K562 (cell line): Measurements from ENCODE around the gene SPOUT1. TPM values are rescaled to one million over a fixed set of nuclear protein-coding genes. Genes with fewer than 3 reads are reported as not detected.

Experiments
- ATAC-seq: fragments of 200-7000 bp; cut with Tn5 transposase; 3 replicates; pipeline ENCODE4 v1.9.1; 2020; ENCODE audit warnings: moderate library complexity
- BruUV-seq: library from RNA; stranded (reverse); fragments of 400-500 nt; replicated peaks from 2 replicates; lab custom pipeline; 2021; lab: Mats Ljungman, UMichigan
- CTCF ChIA-PET: fragments of 300-600 bp; formaldehyde crosslinking; extraction: SDS; loops from one replicate; lab custom pipeline; 2021; ENCODE audit warnings: low intra/inter-chr PET ratio; lab: Yijun Ruan, JAX
- POLR2A ChIA-PET: fragments of 300-600, 350-650 bp; sonication (Branson Sonifier 250); formaldehyde crosslinking; extraction: SDS; loops from one replicate; lab custom pipeline; 2021; ENCODE audit warnings: antibody characterized with exemption, inconsistent platforms; lab: Yijun Ruan, JAX
- DNase-seq, 4 experiments: peaks; one replicate each; pipeline versions ENCODE4 v3.0.0 to v3.0.0-alpha.2; 2011 to 2018; ENCODE audit warnings: low spot score in 3 of 4, mixed read lengths in 3 of 4; ENCODE audit errors: extremely low read depth in 1 of 4
- FAIRE-seq: peaks from 2 replicates; lab custom pipeline; 2011; peaks lifted over from hg19 to GRCh38; lab: Jason Lieb, UNC
- H2AFZ ChIP-seq: 2 replicates; pipeline ENCODE4 v1.6.0; 2011; ENCODE audit warnings: low read depth, low read length, control low read depth, inconsistent platforms
- H3K27ac ChIP-seq: fragments of 200-600 bp; 3 replicates; pipeline ENCODE4 v1.8.0; 2011; ENCODE audit warnings: low read depth, mild to moderate bottlenecking, control low read depth, inconsistent platforms, low read length, moderate library complexity, mixed read lengths; ENCODE audit errors: extremely low read depth
- H3K27me3 ChIP-seq, 2 experiments: fragments of 300-600 bp in 1 of 2; 2 replicates in 1 of 2; 3 replicates in 1 of 2; pipeline versions ENCODE4 v1.6.0 to v1.8.0; 2011; ENCODE audit warnings: inconsistent platforms in 2 of 2, low read length in 2 of 2, mild to moderate bottlenecking in 1 of 2, mixed read lengths in 1 of 2, moderate library complexity in 1 of 2; ENCODE audit not compliant: control insufficient read depth in 2 of 2, insufficient read depth in 2 of 2
- H3K36me3 ChIP-seq: fragments of 300-600 bp; 3 replicates; pipeline ENCODE4 v1.8.0; 2011; ENCODE audit warnings: mild to moderate bottlenecking, low read length, inconsistent platforms; ENCODE audit not compliant: control insufficient read depth, insufficient read depth
- H3K4me1 ChIP-seq, 2 experiments: fragments of 200-600 bp in 1 of 2; replicated peaks in 1 of 2; 2 replicates in 1 of 2; 3 replicates in 1 of 2; pipeline versions ENCODE4 v1.5.1 to v1.8.0; 2011; ENCODE audit warnings: inconsistent platforms in 2 of 2, low read length in 2 of 2, mild to moderate bottlenecking in 1 of 2, mixed read lengths in 1 of 2, moderate library complexity in 1 of 2; ENCODE audit not compliant: control insufficient read depth in 2 of 2, insufficient read depth in 2 of 2
- H3K4me2 ChIP-seq: 2 replicates; pipeline ENCODE4 v1.6.1; 2011; ENCODE audit warnings: low read length, control low read depth, inconsistent platforms, mixed read lengths; ENCODE audit not compliant: insufficient read depth
- H3K4me3 ChIP-seq: fragments of 200-600 bp; sonication (generic), shearing (Covaris generic); 2 replicates; pipeline ENCODE4 v1.5.1; 2016; ENCODE audit warnings: control low read depth, inconsistent platforms
- H3K79me2 ChIP-seq: fragments of 200-600 bp; 3 replicates; pipeline ENCODE4 v1.8.0; 2011; ENCODE audit warnings: low read length, inconsistent platforms; ENCODE audit not compliant: control insufficient read depth, insufficient read depth
- H3K9ac ChIP-seq, 2 experiments: 2 replicates each; pipeline versions ENCODE4 v1.6.0 to v1.6.1; 2011; ENCODE audit warnings: low read depth in 2 of 2, low read length in 2 of 2, control low read depth in 1 of 2, inconsistent platforms in 1 of 2, mild to moderate bottlenecking in 1 of 2, mixed read lengths in 1 of 2; ENCODE audit not compliant: insufficient read depth in 1 of 2
- H3K9me1 ChIP-seq: one replicate; pipeline ENCODE4 v1.6.0; 2011; ENCODE audit warnings: inconsistent platforms, mild to moderate bottlenecking, low read length, moderate library complexity; ENCODE audit not compliant: control insufficient read depth, insufficient read depth
- H3K9me3 ChIP-seq: replicated peaks from 2 replicates; pipeline ENCODE4 v1.5.1; 2011; ENCODE audit warnings: low read depth, low read length, inconsistent platforms; ENCODE audit not compliant: control insufficient read depth, insufficient read depth
- H4K20me1 ChIP-seq: replicated peaks from 2 replicates; pipeline ENCODE4 v1.6.1; 2011; ENCODE audit warnings: low read length, inconsistent platforms, mixed read lengths; ENCODE audit not compliant: control insufficient read depth, insufficient read depth
- HDGF ChIP-seq: fragments of 450-650 bp; IDR thresholded peaks from 2 replicates; pipeline ENCODE4 v1.6.1; 2016
- HOXB6 ChIP-seq: fragments of 250-450 bp; sonication (Bioruptor Pico); IDR thresholded peaks from 2 replicates; pipeline ENCODE4 v1.5.1; 2022; ENCODE audit warnings: mild to moderate bottlenecking, borderline replicate concordance
- KAT2B ChIP-seq: IDR thresholded peaks from one replicate; pipeline ENCODE4 v1.6.1; 2012; ENCODE audit warnings: low read depth, mild to moderate bottlenecking, control low read depth, inconsistent platforms, low read length, moderate library complexity
- RHOXF2B ChIP-seq: fragments of 250-450 bp; sonication (Bioruptor Pico); conservative IDR thresholded peaks from 2 replicates; pipeline ENCODE4 v1.5.1; 2021
- SOX6 ChIP-seq: fragments of 450-650 bp; IDR thresholded peaks from 2 replicates; pipeline ENCODE4 v1.6.1; 2014; ENCODE audit warnings: mild to moderate bottlenecking
- TEAD1 ChIP-seq, 2 experiments: fragments of 450-650 bp in 1 of 2; sonication (generic) in 1 of 2; formaldehyde crosslinking; IDR thresholded peaks; 2 replicates each; pipeline versions ENCODE4 v1.4.0 to v1.8.0; 2020 to 2022; ENCODE audit warnings: mild to moderate bottlenecking in 2 of 2, missing genetic modification reagents in 1 of 2
- U2AF2 ChIP-seq: fragments of 200-400 bp; formaldehyde crosslinking; optimal IDR thresholded peaks from 2 replicates; pipeline ENCODE3; 2017; ENCODE audit warnings: low read depth, mild to moderate bottlenecking, low read length
- ZNF408 ChIP-seq: fragments of 250-450 bp; sonication (Bioruptor Pico); IDR thresholded peaks from 2 replicates; pipeline ENCODE4 v1.4.0; 2020; ENCODE audit warnings: low read depth, mild to moderate bottlenecking, moderate library complexity
- WGBS: fragments of 100-300 bp; shearing (Covaris generic); methylation state at CpG from one replicate; pipeline ENCODE4 v1.1.6; 2016; ENCODE audit warnings: low coverage, mixed read lengths; ENCODE audit not compliant: insufficient coverage; ENCODE audit errors: missing lambda C conversion rate; 5-methylcytosine and 5-hydroxymethylcytosine counted together
- in situ Hi-C: fragments of 300-500 bp; cut with MboI; formaldehyde crosslinking; loops from 4 replicates; pipeline ENCODE4 v1.15.0; 2018; ENCODE audit warnings: inconsistent platforms, mixed read lengths
- intact Hi-C: fragments of 100-400 bp; cut with micrococcal nuclease; formaldehyde crosslinking; loops from 2 replicates; pipeline ENCODE4 v1.14.2; 2022
- polyA plus RNA-seq, 8 experiments: library from polyadenylated mRNA; depleted of rRNA in 4 of 8; stranded (reverse) in 5 of 8; unstranded in 3 of 8; fragments of >200 nt; fragmentation: Nextera tagmentation in 2 of 8; fragmentation: Illumina TruSeq in 1 of 8; extraction: Ambion mirVana in 2 of 8; extraction: Trizol in 1 of 8; gene quantifications; 2 replicates each; pipeline versions ENCODE4 v1.2.1 to v1.2.3, GENCODE V29; 2011 to 2014; ENCODE audit warnings: inconsistent platforms in 1 of 8, missing spikeins in 1 of 8
- total RNA-seq, 7 experiments: library from RNA; depleted of rRNA in 6 of 7; stranded (reverse); fragments of >200 nt in 6 of 7; fragmentation: Illumina TruSeq in 2 of 7; extraction: Trizol in 2 of 7; gene quantifications; 2 replicates each; pipeline versions ENCODE4 v1.2.1 to v1.2.3, GENCODE V29; 2011 to 2021; ENCODE audit warnings: low replicate concordance in 1 of 7

The SPOUT1 gene
- total and polyA plus RNA-seq, 9 of the 15 experiments (the other 6 are each of a cell fraction or from before 2014, with no cell fraction given): 10.6 to 121 (median 37.4) TPM

GRCh38 chr9:128802482-128802881 lies 27.1 kb downstream of the SPOUT1 start (continued):
- TF ChIP-seq KAT2B: no peak
- no peak for TF ChIP-seq HDGF
- TF ChIP-seq HOXB6 (CRISPR knock-in tag): no peak
- TF ChIP-seq, all 486 proteins: peak for 0

GRCh38 chr9:128800061-128800460 lies 29.5 kb downstream of the SPOUT1 start:
- no peak overlapping the region for H3K4me3 ChIP-seq
- ATAC-seq: no peak
- H3K4me1 ChIP-seq: no peaks in the 10 kb centered on the region; a peak in 1 of 5 replicates
- no peak overlapping the region for H3K4me2 ChIP-seq
- H3K9me1 ChIP-seq: no peaks in the 10 kb centered on the region
- H3K27ac ChIP-seq: no peak overlapping the region
- no peaks in the 10 kb centered on the region for H3K9me3 ChIP-seq
- no peak for FAIRE-seq
- POLR2A ChIA-PET: no interaction called here
- no peak for DNase-seq
- H2AFZ ChIP-seq: no peak overlapping the region
- H3K79me2 ChIP-seq: no peaks in the 10 kb centered on the region
- CTCF ChIA-PET: no interaction called here
- in situ Hi-C loops: no loop called here
- no TSS peak for BruUV-seq
- intact Hi-C loops: no loop called here
- H3K27me3 ChIP-seq: no peaks in the 10 kb centered on the region
- H4K20me1 ChIP-seq: no peaks in the 10 kb centered on the region
- H3K9ac ChIP-seq: no peak overlapping the region
- TF ChIP-seq SOX6: no peak
- no peak for TF ChIP-seq U2AF2
- no peak for TF ChIP-seq ZNF408 (CRISPR knock-in tag)
- no peak for TF ChIP-seq TEAD1 (CRISPR knock-in tag; IDR thresholded peaks at IDR 0.05)
- TF ChIP-seq RHOXF2B (CRISPR knock-in tag): no peak
- peaks cover 69% of the 10 kb centered on the region for H3K36me3 ChIP-seq
- WGBS: 92% methylated on average over 6 of the region's 7 CpGs
